K562 (cell line): Measurements from ENCODE around the gene DMXL1. TPM values are rescaled to one million over a fixed set of nuclear protein-coding genes. Genes with fewer than 3 reads are reported as not detected.

Source experiments
- ATAC-seq: fragments of 200-7000 bp; cut with Tn5 transposase; 3 replicates; pipeline ENCODE4 v1.9.1; 2020; ENCODE audit warnings: moderate library complexity
- BruUV-seq: library from RNA; stranded (reverse); fragments of 400-500 nt; replicated peaks from 2 replicates; lab custom pipeline; 2021; lab: Mats Ljungman, UMichigan
- CTCF ChIA-PET: fragments of 300-600 bp; formaldehyde crosslinking; extraction: SDS; loops from one replicate; lab custom pipeline; 2021; ENCODE audit warnings: low intra/inter-chr PET ratio; lab: Yijun Ruan, JAX
- POLR2A ChIA-PET: fragments of 300-600, 350-650 bp; sonication (Branson Sonifier 250); formaldehyde crosslinking; extraction: SDS; loops from one replicate; lab custom pipeline; 2021; ENCODE audit warnings: antibody characterized with exemption, inconsistent platforms; lab: Yijun Ruan, JAX
- DNase-seq, 4 experiments: peaks; one replicate each; pipeline versions ENCODE4 v3.0.0 to v3.0.0-alpha.2; 2011 to 2018; ENCODE audit warnings: low spot score in 3 of 4, mixed read lengths in 3 of 4; ENCODE audit errors: extremely low read depth in 1 of 4
- FAIRE-seq: peaks from 2 replicates; lab custom pipeline; 2011; peaks lifted over from hg19 to GRCh38; lab: Jason Lieb, UNC
- H2AFZ ChIP-seq: 2 replicates; pipeline ENCODE4 v1.6.0; 2011; ENCODE audit warnings: low read depth, low read length, control low read depth, inconsistent platforms
- H3K27ac ChIP-seq: fragments of 200-600 bp; 3 replicates; pipeline ENCODE4 v1.8.0; 2011; ENCODE audit warnings: low read depth, mild to moderate bottlenecking, control low read depth, inconsistent platforms, low read length, moderate library complexity, mixed read lengths; ENCODE audit errors: extremely low read depth
- H3K27me3 ChIP-seq, 2 experiments: fragments of 300-600 bp in 1 of 2; 2 replicates in 1 of 2; 3 replicates in 1 of 2; pipeline versions ENCODE4 v1.6.0 to v1.8.0; 2011; ENCODE audit warnings: inconsistent platforms in 2 of 2, low read length in 2 of 2, mild to moderate bottlenecking in 1 of 2, mixed read lengths in 1 of 2, moderate library complexity in 1 of 2; ENCODE audit not compliant: control insufficient read depth in 2 of 2, insufficient read depth in 2 of 2
- H3K36me3 ChIP-seq: fragments of 300-600 bp; 3 replicates; pipeline ENCODE4 v1.8.0; 2011; ENCODE audit warnings: mild to moderate bottlenecking, low read length, inconsistent platforms; ENCODE audit not compliant: control insufficient read depth, insufficient read depth
- H3K4me1 ChIP-seq, 2 experiments: fragments of 200-600 bp in 1 of 2; replicated peaks in 1 of 2; 2 replicates in 1 of 2; 3 replicates in 1 of 2; pipeline versions ENCODE4 v1.5.1 to v1.8.0; 2011; ENCODE audit warnings: inconsistent platforms in 2 of 2, low read length in 2 of 2, mild to moderate bottlenecking in 1 of 2, mixed read lengths in 1 of 2, moderate library complexity in 1 of 2; ENCODE audit not compliant: control insufficient read depth in 2 of 2, insufficient read depth in 2 of 2
- H3K4me2 ChIP-seq: 2 replicates; pipeline ENCODE4 v1.6.1; 2011; ENCODE audit warnings: low read length, control low read depth, inconsistent platforms, mixed read lengths; ENCODE audit not compliant: insufficient read depth
- H3K4me3 ChIP-seq: fragments of 200-600 bp; sonication (generic), shearing (Covaris generic); 2 replicates; pipeline ENCODE4 v1.5.1; 2016; ENCODE audit warnings: control low read depth, inconsistent platforms
- H3K79me2 ChIP-seq: fragments of 200-600 bp; 3 replicates; pipeline ENCODE4 v1.8.0; 2011; ENCODE audit warnings: low read length, inconsistent platforms; ENCODE audit not compliant: control insufficient read depth, insufficient read depth
- H3K9ac ChIP-seq, 2 experiments: 2 replicates each; pipeline versions ENCODE4 v1.6.0 to v1.6.1; 2011; ENCODE audit warnings: low read depth in 2 of 2, low read length in 2 of 2, control low read depth in 1 of 2, inconsistent platforms in 1 of 2, mild to moderate bottlenecking in 1 of 2, mixed read lengths in 1 of 2; ENCODE audit not compliant: insufficient read depth in 1 of 2
- H3K9me1 ChIP-seq: one replicate; pipeline ENCODE4 v1.6.0; 2011; ENCODE audit warnings: inconsistent platforms, mild to moderate bottlenecking, low read length, moderate library complexity; ENCODE audit not compliant: control insufficient read depth, insufficient read depth
- H3K9me3 ChIP-seq: replicated peaks from 2 replicates; pipeline ENCODE4 v1.5.1; 2011; ENCODE audit warnings: low read depth, low read length, inconsistent platforms; ENCODE audit not compliant: control insufficient read depth, insufficient read depth
- H4K20me1 ChIP-seq: replicated peaks from 2 replicates; pipeline ENCODE4 v1.6.1; 2011; ENCODE audit warnings: low read length, inconsistent platforms, mixed read lengths; ENCODE audit not compliant: control insufficient read depth, insufficient read depth
- CBFB ChIP-seq: sonication (generic); formaldehyde crosslinking; IDR thresholded peaks from 2 replicates; pipeline ENCODE4 v1.4.0; 2020; ENCODE audit warnings: mild to moderate bottlenecking, missing genetic modification reagents
- HNRNPL ChIP-seq: fragments of 200-400 bp; formaldehyde crosslinking; IDR thresholded peaks from 2 replicates; pipeline ENCODE4 v1.6.1; 2017; ENCODE audit warnings: low read depth, mild to moderate bottlenecking, low read length
- KAT8 ChIP-seq: fragments of 450-650 bp; IDR thresholded peaks from 2 replicates; pipeline ENCODE4 v1.6.1; 2016; ENCODE audit warnings: low read depth, mild to moderate bottlenecking
- NFIX ChIP-seq: fragments of 250-450 bp; sonication (Bioruptor Pico); IDR thresholded peaks from 2 replicates; pipeline ENCODE4 v1.4.0; 2020; ENCODE audit warnings: low read depth, mild to moderate bottlenecking, moderate library complexity
- PHF20 ChIP-seq: fragments of 450-650 bp; IDR thresholded peaks from 2 replicates; pipeline ENCODE4 v1.6.1; 2018; ENCODE audit not compliant: partially characterized antibody
- POLR2H ChIP-seq: IDR thresholded peaks from 2 replicates; pipeline ENCODE4 v1.6.1; 2016; ENCODE audit warnings: missing genetic modification characterization, low read depth, mild to moderate bottlenecking, control low read depth, missing compliant biosample characterization, moderate library complexity
- THAP12 ChIP-seq: fragments of 250-450 bp; sonication (Bioruptor Pico); IDR thresholded peaks from 2 replicates; pipeline ENCODE4 v1.9.0; 2021; ENCODE audit warnings: mild to moderate bottlenecking, inconsistent platforms
- ZMIZ1 ChIP-seq, 2 experiments: fragments of 150-350 bp in 1 of 2; IDR thresholded peaks; 2 replicates each; pipeline ENCODE4 v1.6.1; 2012 to 2016; ENCODE audit warnings: low read depth in 2 of 2, low read length in 2 of 2, mild to moderate bottlenecking in 1 of 2, moderate library complexity in 1 of 2
- ZNF174 ChIP-seq: fragments of 250-450 bp; sonication (Bioruptor Pico); IDR thresholded peaks from 2 replicates; pipeline ENCODE4 v1.4.0; 2020; ENCODE audit warnings: mild to moderate bottlenecking
- ZNF24 ChIP-seq: fragments of 450-650 bp; IDR thresholded peaks from 2 replicates; pipeline ENCODE4 v1.6.1; 2016
- ZNF316 ChIP-seq: fragments of 450-650 bp; IDR thresholded peaks from 2 replicates; pipeline ENCODE4 v1.6.1; 2016
- WGBS: fragments of 100-300 bp; shearing (Covaris generic); methylation state at CpG from one replicate; pipeline ENCODE4 v1.1.6; 2016; ENCODE audit warnings: low coverage, mixed read lengths; ENCODE audit not compliant: insufficient coverage; ENCODE audit errors: missing lambda C conversion rate; 5-methylcytosine and 5-hydroxymethylcytosine counted together
- in situ Hi-C: fragments of 300-500 bp; cut with MboI; formaldehyde crosslinking; loops from 4 replicates; pipeline ENCODE4 v1.15.0; 2018; ENCODE audit warnings: inconsistent platforms, mixed read lengths
- intact Hi-C: fragments of 100-400 bp; cut with micrococcal nuclease; formaldehyde crosslinking; loops from 2 replicates; pipeline ENCODE4 v1.14.2; 2022
- polyA plus RNA-seq, 8 experiments: library from polyadenylated mRNA; depleted of rRNA in 4 of 8; stranded (reverse) in 5 of 8; unstranded in 3 of 8; fragments of >200 nt; fragmentation: Nextera tagmentation in 2 of 8; fragmentation: Illumina TruSeq in 1 of 8; extraction: Ambion mirVana in 2 of 8; extraction: Trizol in 1 of 8; gene quantifications; 2 replicates each; pipeline versions ENCODE4 v1.2.1 to v1.2.3, GENCODE V29; 2011 to 2014; ENCODE audit warnings: inconsistent platforms in 1 of 8, missing spikeins in 1 of 8
- total RNA-seq, 7 experiments: library from RNA; depleted of rRNA in 6 of 7; stranded (reverse); fragments of >200 nt in 6 of 7; fragmentation: Illumina TruSeq in 2 of 7; extraction: Trizol in 2 of 7; gene quantifications; 2 replicates each; pipeline versions ENCODE4 v1.2.1 to v1.2.3, GENCODE V29; 2011 to 2021; ENCODE audit warnings: low replicate concordance in 1 of 7

The DMXL1 gene
- total and polyA plus RNA-seq, 9 of the 15 experiments (the other 6 are each of a cell fraction or from before 2014, with no cell fraction given): 8.3 to 40.3 (median 30.6) TPM

GRCh38 chr5:119071561-119071995 lies 691 bp downstream of the DMXL1 start (continued):
- TF ChIP-seq ZMIZ1 (IDR thresholded peaks at IDR 0.05; ENCODE audit: low read depth in 2 of 2, low read length in 2 of 2): no peak
- TF ChIP-seq ZNF174 (CRISPR knock-in tag): no peak
- TF ChIP-seq ZNF24: no peak
- TF ChIP-seq HNRNPL: peak; percentile 7; the same call in 1 of the 2 replicates
- peak; percentile 7 for TF ChIP-seq PHF20

GRCh38 chr5:119072496-119072895 lies 1.6 kb downstream of the DMXL1 start:
- ATAC-seq: no peak
- FAIRE-seq: no peak
- Histone ChIP-seq H3K36me3 (no peaks in the 10 kb centered on the region; the same call in 2 of the 3 replicates), H3K9me3 (no peaks in the 10 kb centered on the region), H3K4me3 (peak overlapping the region; percentile 73), H3K27ac (peak overlapping the region; percentile 84), H3K4me1 (peaks cover 7 to 13% of the 10 kb centered on the region in 2 experiments; a peak in 3 of 5 replicates), H3K27me3 (no peaks in the 10 kb centered on the region), H2AFZ (no peak overlapping the region), H4K20me1 (no peaks in the 10 kb centered on the region), H3K79me2 (peaks cover 69% of the 10 kb centered on the region), H3K9me1 (no peaks in the 10 kb centered on the region), H3K9ac (peak overlapping the region; percentile 83 to 88), H3K4me2 (peak overlapping the region; percentile 86)
- in situ Hi-C loops (no loop called here), intact Hi-C loops (loop anchor here (5.0 to 10.0 kb wide), 3 partner anchors 192 to 1442 kb away; no protein-coding TSS in a partner anchor)
- POLR2A ChIA-PET: interaction anchor here (0.7 to 1.2 kb wide), 2 partner anchors 10 to 12 kb away, joined by 3 to 5 read pairs; no protein-coding TSS in a partner anchor
- CTCF ChIA-PET: no interaction called here
- no peak for DNase-seq
- 2% methylated on average over 2 of the region's 2 CpGs for WGBS
- no TSS peak for BruUV-seq
- TF ChIP-seq NFIX (CRISPR knock-in tag) (no peak), CBFB (CRISPR knock-in tag) (no peak), POLR2H (tag) (0 out of 2 replicates have a peak, but pooled peaks have one; percentile 16), ZNF316 (peak; percentile 82), KAT8 (no peak), THAP12 (no peak)
